IPS-15b (cell line): ENCODE data around the gene PRM2.

ENCODE experiments used
- H3K27me3 ChIP-seq: one replicate; pipeline ENCODE4 v1.6.1; 2013; ENCODE audit warnings: low read length; ENCODE audit not compliant: control insufficient read depth, insufficient read depth
- H3K36me3 ChIP-seq: one replicate; pipeline ENCODE4 v1.6.1; 2013; ENCODE audit warnings: low read length; ENCODE audit not compliant: control insufficient read depth, insufficient read depth
- H3K4me1 ChIP-seq: one replicate; pipeline ENCODE4 v1.6.1; 2013; ENCODE audit warnings: mild to moderate bottlenecking, low read length; ENCODE audit not compliant: control insufficient read depth, insufficient read depth
- H3K4me3 ChIP-seq: one replicate; pipeline ENCODE4 v1.5.1; 2013; ENCODE audit warnings: low read depth, low read length
- H3K9ac ChIP-seq: one replicate; pipeline ENCODE4 v1.6.1; 2013; ENCODE audit warnings: low read depth, mild to moderate bottlenecking, low read length
- H3K9me3 ChIP-seq: one replicate; pipeline ENCODE4 v1.6.1; 2013; ENCODE audit warnings: mild to moderate bottlenecking, low read length; ENCODE audit not compliant: control insufficient read depth, insufficient read depth

Gene PRM2

GRCh38 chr16:11254913-11255736, 21.2 kb downstream of the PRM2 start:
- Histone ChIP-seq H3K9me3 (no peaks in the 10 kb centered on the region), H3K9ac (peak overlapping the region; percentile 81), H3K4me3 (peak overlapping the region; percentile 75), H3K4me1 (peaks cover 8% of the 10 kb centered on the region), H3K27me3 (peaks cover 2% of the 10 kb centered on the region), H3K36me3 (peaks cover 16% of the 10 kb centered on the region)

DNA sequence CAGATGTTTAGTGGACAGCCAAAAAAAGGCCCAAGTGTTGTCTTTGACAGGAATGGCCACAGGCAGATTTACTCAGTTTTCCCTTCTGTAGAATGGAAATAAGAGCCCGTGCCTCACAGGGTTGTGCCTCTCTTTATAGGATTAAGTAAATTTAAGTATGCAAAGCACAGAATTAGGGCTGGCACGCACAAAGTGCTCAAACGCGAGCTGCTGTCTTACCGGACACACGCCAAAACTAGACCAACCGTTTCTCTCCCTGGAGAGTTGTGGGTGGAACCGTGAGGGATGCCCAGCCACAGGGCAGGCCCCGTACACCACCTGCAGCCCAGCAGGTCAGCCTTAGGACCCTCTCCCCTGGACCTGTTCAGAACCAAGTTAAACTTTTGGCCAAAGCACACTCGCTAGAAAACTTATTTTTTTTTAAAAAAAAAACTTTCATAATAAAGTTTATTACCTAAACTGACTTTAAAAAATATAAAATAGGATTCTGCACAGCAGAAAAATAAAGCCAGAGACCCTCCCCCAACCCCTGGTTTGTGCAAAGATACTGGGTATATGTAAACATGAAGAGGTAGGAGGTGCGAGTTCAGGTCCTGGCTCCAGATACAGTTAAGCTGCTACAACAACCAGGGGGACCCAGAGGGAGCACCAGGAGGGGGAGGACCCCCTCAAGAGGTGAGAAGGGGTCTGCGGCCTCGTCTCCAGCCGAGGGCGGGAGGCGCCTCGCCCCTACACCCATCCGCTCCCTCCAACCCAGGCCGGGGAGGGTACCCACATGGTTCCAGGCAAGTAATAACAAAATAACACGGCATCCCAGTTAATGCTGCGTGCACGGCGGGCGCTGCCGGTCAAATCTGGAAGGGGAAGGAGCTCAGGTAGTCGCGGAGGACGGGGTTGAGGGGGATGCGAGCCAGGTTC, 22.0 kb downstream of the PRM2 start:
- peaks cover 8% of the 10 kb centered on the region for H3K4me1 ChIP-seq
- H3K9me3 ChIP-seq = no peaks in the 10 kb centered on the region
- peak overlapping the region; percentile 75 for H3K4me3 ChIP-seq
- H3K27me3 ChIP-seq = peaks cover 2% of the 10 kb centered on the region
- peaks cover 16% of the 10 kb centered on the region for H3K36me3 ChIP-seq
- peak overlapping the region; percentile 81 for H3K9ac ChIP-seq

DNA sequence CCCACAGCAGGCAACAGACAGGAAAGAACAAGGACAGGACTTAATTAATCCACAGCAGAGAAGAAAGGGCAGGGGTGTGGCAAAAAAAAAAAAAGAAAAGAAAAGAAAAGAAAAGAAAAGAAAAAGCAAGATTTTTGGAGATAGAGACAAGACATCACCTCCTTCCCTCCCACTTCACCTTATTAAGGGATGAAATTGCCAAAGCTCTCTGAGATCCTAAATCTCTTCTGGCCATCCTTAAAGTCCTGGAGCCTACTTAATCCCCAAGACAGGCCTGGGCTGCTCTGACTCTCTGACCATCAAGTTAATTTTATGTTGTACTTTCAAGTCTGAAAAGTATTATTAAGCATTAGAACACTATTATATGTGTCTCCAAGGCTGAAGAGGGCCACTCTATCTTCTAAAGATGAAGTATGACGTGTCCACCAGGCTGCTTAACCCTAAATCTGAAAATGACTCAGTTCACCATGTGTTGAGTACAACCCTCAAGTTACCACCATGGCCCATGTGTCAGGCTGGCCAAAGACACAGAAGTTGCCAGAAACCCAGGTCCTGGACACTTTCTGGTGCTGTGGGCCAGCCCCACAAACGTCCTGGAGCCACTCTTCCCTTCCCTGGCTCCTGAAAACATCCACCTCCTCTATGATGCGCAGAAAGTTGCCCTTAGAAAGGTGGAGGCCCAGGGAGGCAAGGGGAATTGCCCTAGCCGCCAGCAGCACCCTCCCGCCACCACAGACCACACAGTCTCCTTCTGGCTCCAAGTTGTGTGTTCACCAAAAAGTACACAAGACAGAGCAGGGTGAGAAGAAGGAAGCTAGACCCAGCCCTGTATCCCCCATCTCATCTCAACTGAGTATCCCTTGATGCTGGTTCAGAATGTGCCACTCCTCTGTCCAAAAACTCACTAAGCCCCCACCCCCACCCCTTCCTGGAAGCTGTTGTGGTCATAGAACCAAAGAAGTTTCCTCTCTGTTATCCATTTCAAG, 23.0 kb downstream of the PRM2 start:
- Histone ChIP-seq H3K4me3 (peak overlapping the region; percentile 75), H3K27me3 (peaks cover 2% of the 10 kb centered on the region), H3K36me3 (peaks cover 16% of the 10 kb centered on the region), H3K9me3 (no peaks in the 10 kb centered on the region), H3K4me1 (peaks cover 8% of the 10 kb centered on the region), H3K9ac (no peak overlapping the region)

GRCh38 chr16:11252482-11252931, 23.8 kb downstream of the PRM2 start:
- Histone ChIP-seq H3K36me3 (peaks cover 16% of the 10 kb centered on the region), H3K9me3 (no peaks in the 10 kb centered on the region), H3K4me3 (no peak overlapping the region), H3K27me3 (no peaks in the 10 kb centered on the region), H3K9ac (no peak overlapping the region), H3K4me1 (peaks cover 6% of the 10 kb centered on the region)

DNA sequence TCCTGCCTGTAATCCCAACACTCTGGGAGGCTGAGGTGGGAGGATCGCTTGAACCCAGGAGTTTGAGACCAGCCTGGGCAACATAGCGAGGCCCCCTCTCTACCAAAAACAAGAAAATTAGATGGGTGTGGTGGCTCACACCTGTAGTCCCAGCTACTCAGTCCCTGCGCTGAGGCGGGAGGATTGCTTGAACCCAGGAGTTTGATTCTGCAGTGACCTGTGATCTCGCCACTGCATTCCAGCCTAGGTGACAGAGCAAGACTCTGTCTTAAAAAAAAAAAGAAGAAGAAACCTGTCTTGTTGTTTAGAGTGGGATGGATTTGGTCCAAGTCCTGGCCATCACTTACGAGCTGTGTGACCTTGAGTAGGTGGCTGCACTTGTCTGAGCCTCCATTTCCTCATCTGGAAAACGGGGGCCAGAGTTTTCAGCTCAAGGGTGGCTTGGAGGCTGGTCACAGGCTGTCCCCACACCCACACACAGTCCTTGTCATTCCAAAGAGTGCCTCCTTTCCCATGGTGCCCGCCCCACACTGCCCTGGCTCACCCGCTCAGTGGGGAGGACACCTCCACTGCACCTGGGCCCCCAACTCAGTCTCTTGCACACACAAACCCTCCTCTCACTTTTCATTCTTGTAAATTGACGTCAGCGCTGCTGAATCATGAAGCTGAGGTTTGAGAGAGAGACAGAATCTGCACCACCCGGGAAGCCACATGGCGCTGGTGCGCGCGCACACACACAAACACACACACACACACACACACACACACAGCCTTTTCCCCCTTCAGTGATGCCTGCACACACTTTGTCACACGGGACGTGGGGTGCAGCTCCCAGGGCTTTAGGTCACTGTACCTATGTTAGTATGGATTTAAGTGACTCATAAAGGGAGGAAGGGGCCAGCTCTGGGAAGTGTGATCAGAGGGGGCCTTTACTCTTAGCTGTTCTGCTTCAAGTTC, 24.5 kb downstream of the PRM2 start:
- Histone ChIP-seq H3K9me3 (no peaks in the 10 kb centered on the region), H3K9ac (no peak overlapping the region), H3K4me3 (no peak overlapping the region), H3K4me1 (peaks cover 4% of the 10 kb centered on the region), H3K27me3 (no peaks in the 10 kb centered on the region), H3K36me3 (peaks cover 16% of the 10 kb centered on the region)

DNA sequence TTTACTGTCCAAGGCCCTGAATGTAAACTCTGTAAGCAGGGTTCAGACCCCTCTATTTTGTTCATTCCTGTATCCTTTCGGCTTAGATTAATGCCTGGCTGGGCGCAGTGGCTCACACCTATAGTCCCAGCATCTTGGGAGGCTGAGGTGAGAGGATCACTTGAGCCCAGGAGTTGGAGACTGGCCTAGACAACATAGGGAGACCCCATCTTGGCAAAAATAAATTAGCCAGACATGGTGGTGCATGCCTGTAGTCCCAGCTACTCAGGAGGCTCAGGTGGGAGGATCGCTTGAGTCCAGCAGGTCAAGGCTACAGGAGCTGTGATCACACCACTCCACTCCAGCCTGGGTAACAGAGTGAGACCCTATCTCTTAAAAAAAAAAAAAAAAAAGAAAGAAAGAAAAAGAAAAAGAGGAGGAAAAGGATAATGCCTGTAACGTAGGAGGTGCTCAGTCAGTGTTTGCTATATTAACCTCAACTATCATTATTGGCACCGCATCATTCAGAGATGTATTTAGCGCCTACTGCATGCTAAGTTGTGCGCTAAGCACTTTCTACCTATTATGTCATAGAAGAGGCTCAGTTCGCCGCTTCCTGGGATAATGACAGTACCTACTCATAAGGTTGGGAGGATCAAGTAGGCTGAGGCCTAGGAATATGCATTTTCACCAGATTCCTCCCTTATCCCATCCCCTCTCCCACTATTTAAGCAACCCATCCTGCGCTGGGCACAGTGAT, 25.3 kb downstream of the PRM2 start:
- H3K4me1 ChIP-seq = peaks cover 4% of the 10 kb centered on the region
- no peak overlapping the region for H3K4me3 ChIP-seq
- no peaks in the 10 kb centered on the region for H3K9me3 ChIP-seq
- H3K9ac ChIP-seq = no peak overlapping the region
- peaks cover 16% of the 10 kb centered on the region for H3K36me3 ChIP-seq
- H3K27me3 ChIP-seq = no peaks in the 10 kb centered on the region

DNA sequence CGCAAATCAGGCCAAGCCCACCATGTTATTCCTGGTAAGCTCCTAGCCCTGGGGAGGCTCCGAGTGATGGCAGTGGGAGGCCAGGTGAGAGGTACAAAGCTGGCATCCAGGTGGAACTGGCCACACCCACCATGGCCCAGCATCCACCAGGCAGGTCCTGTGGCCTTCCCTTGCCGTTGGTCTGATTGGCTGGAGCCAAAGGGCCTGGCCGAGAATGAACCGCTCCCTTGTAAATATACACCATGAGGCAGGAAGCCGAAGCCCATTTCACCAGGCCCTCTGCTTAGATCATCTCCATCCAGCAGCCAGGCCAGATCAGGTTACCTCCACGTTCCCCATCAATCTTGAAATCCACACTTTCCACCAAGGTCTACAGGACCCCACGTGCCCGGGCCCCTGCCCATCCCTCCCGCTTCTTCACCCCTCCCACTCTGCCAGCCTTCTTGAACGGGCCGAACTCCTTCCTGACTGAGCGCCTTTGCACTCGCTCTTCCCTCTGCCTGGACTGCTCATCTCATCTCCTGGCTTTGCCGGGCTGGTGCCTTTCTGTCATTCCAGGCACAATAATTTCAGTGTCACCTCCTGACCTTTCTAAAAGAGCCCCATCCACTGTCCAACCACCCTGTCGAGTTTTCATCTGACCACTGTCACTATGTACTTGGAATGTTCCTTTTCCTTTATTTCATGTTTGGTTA, 26.0 kb downstream of the PRM2 start:
- Histone ChIP-seq H3K9ac (no peak overlapping the region), H3K9me3 (no peaks in the 10 kb centered on the region)

GRCh38 chr16:11249233-11250061, 26.8 kb downstream of the PRM2 start:
- Histone ChIP-seq H3K9ac (no peak overlapping the region), H3K9me3 (no peaks in the 10 kb centered on the region), H3K4me1 (peaks cover 4% of the 10 kb centered on the region), H3K4me3 (no peak overlapping the region), H3K36me3 (peaks cover 10% of the 10 kb centered on the region), H3K27me3 (no peaks in the 10 kb centered on the region)

More for the DNA sequence above, 26.0 kb downstream of the PRM2 start:
- no peak overlapping the region for H3K4me3 ChIP-seq
- peaks cover 4% of the 10 kb centered on the region for H3K4me1 ChIP-seq
- no peaks in the 10 kb centered on the region for H3K27me3 ChIP-seq
- peaks cover 16% of the 10 kb centered on the region for H3K36me3 ChIP-seq

GRCh38 chr16:11248133-11248532, 28.1 kb downstream of the PRM2 start:
- Histone ChIP-seq H3K36me3 (peaks cover 3% of the 10 kb centered on the region), H3K4me1 (no peaks in the 10 kb centered on the region), H3K4me3 (no peak overlapping the region), H3K9me3 (no peaks in the 10 kb centered on the region), H3K9ac (no peak overlapping the region), H3K27me3 (no peaks in the 10 kb centered on the region)
